Measurements from ENCODE around the gene GARIN3.

The GARIN3 gene

DNA sequence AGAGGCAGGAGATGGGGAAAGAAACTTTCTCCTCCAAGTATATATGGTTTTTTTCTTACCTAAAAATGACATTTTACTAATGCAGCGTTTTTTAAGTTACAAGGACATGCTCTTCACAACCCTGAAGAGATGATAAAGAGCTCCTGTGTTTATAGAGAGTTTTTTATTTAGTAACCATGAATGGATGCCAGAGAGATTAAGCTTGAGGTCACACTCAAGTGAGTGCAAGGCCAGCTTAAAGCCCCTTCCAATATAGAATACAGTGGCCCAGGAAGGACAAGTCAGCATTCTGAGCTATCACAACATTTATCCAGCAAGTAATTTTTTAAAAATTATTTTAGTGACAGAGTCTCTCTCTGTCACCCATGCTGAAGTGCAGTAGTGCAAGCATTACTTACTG lies 50.6 kb downstream of the GARIN3 start:
- H3K27ac ChIP-seq (ENCODE audit: extremely low read depth, low read depth, low read length): no peak overlapping the region
- H3K4me1 ChIP-seq (ENCODE audit: control insufficient read depth, insufficient read depth, low read length): no peaks in the 10 kb centered on the region
- H3K9me3 ChIP-seq (ENCODE audit: control insufficient read depth, insufficient read depth, low read depth, low read length): no peaks in the 10 kb centered on the region
- ChIA-PET CTCF (interaction anchor here (0.5 to 1.3 kb wide), 3 partner anchors 22 to 34 kb away, joined by 3 to 5 read pairs (median 5); no protein-coding TSS in a partner anchor), POLR2A (no interaction called here)
- TF ChIP-seq HOXA7 (CRISPR knock-in tag; IDR thresholded peaks at IDR 0.05; ENCODE audit: borderline replicate concordance) (no peak), ZNF223 (tag by site-specific recombination; IDR thresholded peaks at IDR 0.05) (no peak), ZNF785 (tag by site-specific recombination; IDR thresholded peaks at IDR 0.05) (no peak), ZNF292 (tag by site-specific recombination; IDR thresholded peaks at IDR 0.05; ENCODE audit: borderline replicate concordance, low read depth) (no peak)
- no peaks in the 10 kb centered on the region for H3K36me3 ChIP-seq (ENCODE audit: control insufficient read depth in 2 of 2, insufficient read depth in 1 of 2, low read length in 2 of 2)
- H3K4me3 ChIP-seq (ENCODE audit: low read depth, low read length): no peak overlapping the region

DNA sequence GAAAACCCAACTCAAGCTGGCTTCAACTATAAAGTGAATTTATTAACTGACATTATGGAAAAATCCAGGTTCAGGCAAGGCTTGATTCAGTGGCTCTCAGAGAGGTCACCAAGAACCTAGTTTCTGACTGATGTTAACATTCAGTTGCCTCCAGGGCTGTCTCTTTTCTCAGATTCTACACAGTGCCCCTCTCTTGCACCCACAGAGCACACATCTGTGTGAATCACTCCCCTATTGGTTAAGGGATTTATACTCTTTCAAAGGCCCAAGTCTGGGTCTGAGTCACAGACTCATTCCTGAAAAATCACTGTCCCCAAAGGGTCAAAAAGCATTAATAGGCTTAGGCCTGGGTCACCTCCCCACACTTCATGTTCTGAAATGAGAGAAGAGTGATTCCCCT lies 51.1 kb downstream of the GARIN3 start:
- no peaks in the 10 kb centered on the region for H3K36me3 ChIP-seq (ENCODE audit: control insufficient read depth in 2 of 2, insufficient read depth in 1 of 2, low read length in 2 of 2)

DNA sequence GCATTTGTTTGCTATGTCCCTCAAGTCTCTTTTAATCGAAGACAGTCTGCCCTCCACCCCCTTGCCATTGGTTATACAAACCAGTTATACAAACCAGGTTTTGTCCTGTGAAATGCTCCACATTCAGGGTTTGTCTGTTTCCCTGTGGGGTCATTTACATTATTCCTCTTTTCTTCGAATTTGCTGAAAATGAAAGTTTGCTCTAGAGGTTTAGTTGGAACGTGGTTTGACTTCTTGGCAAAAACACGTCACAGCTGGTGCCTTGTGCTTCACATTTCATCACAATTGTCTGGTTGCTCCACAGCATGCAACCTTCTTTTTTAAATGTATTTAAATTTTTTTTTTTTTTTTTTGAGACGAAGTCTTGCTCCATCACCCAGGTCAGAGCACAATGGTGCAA lies 53.1 kb downstream of the GARIN3 start:
- POLR2A ChIA-PET: no interaction called here
- CTCF ChIA-PET: no interaction called here
- no peaks in the 10 kb centered on the region for H3K9me3 ChIP-seq (ENCODE audit: control insufficient read depth, insufficient read depth, low read depth, low read length)
- no peaks in the 10 kb centered on the region for H3K4me1 ChIP-seq (ENCODE audit: control insufficient read depth, insufficient read depth, low read length)
- TF ChIP-seq, protein P1, sequence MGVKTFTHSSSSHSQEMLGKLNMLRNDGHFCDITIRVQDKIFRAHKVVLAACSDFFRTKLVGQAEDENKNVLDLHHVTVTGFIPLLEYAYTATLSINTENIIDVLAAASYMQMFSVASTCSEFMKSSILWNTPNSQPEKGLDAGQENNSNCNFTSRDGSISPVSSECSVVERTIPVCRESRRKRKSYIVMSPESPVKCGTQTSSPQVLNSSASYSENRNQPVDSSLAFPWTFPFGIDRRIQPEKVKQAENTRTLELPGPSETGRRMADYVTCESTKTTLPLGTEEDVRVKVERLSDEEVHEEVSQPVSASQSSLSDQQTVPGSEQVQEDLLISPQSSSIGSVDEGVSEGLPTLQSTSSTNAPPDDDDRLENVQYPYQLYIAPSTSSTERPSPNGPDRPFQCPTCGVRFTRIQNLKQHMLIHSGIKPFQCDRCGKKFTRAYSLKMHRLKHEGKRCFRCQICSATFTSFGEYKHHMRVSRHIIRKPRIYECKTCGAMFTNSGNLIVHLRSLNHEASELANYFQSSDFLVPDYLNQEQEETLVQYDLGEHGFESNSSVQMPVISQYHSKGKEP (tag by site-specific recombination; IDR thresholded peaks at IDR 0.05): no peak
- no peak for TF ChIP-seq ZNF629 (tag by site-specific recombination; IDR thresholded peaks at IDR 0.05)
- TF ChIP-seq, protein P2, sequence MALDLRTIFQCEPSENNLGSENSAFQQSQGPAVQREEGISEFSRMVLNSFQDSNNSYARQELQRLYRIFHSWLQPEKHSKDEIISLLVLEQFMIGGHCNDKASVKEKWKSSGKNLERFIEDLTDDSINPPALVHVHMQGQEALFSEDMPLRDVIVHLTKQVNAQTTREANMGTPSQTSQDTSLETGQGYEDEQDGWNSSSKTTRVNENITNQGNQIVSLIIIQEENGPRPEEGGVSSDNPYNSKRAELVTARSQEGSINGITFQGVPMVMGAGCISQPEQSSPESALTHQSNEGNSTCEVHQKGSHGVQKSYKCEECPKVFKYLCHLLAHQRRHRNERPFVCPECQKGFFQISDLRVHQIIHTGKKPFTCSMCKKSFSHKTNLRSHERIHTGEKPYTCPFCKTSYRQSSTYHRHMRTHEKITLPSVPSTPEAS (tag by site-specific recombination; IDR thresholded peaks at IDR 0.05): no peak
- no peak for TF ChIP-seq ZNF274 (IDR thresholded peaks at IDR 0.05; ENCODE audit: low read length)
- TF ChIP-seq ZNF274 (tag by site-specific recombination; IDR thresholded peaks at IDR 0.05; ENCODE audit: borderline replicate concordance): no peak
- TF ChIP-seq, protein P3, sequence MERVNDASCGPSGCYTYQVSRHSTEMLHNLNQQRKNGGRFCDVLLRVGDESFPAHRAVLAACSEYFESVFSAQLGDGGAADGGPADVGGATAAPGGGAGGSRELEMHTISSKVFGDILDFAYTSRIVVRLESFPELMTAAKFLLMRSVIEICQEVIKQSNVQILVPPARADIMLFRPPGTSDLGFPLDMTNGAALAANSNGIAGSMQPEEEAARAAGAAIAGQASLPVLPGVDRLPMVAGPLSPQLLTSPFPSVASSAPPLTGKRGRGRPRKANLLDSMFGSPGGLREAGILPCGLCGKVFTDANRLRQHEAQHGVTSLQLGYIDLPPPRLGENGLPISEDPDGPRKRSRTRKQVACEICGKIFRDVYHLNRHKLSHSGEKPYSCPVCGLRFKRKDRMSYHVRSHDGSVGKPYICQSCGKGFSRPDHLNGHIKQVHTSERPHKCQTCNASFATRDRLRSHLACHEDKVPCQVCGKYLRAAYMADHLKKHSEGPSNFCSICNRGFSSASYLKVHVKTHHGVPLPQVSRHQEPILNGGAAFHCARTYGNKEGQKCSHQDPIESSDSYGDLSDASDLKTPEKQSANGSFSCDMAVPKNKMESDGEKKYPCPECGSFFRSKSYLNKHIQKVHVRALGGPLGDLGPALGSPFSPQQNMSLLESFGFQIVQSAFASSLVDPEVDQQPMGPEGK (tag by site-specific recombination; IDR thresholded peaks at IDR 0.05): no peak
- TF ChIP-seq ZNF114 (tag by site-specific recombination; IDR thresholded peaks at IDR 0.05): no peak
- no peak for TF ChIP-seq ZNF202 (tag by site-specific recombination; IDR thresholded peaks at IDR 0.05; ENCODE audit: borderline replicate concordance)
- no peak overlapping the region for H3K27ac ChIP-seq (ENCODE audit: extremely low read depth, low read depth, low read length)
- H3K36me3 ChIP-seq (ENCODE audit: control insufficient read depth in 2 of 2, insufficient read depth in 1 of 2, low read length in 2 of 2): no peaks in the 10 kb centered on the region
- H3K4me3 ChIP-seq (ENCODE audit: low read depth, low read length): no peak overlapping the region

More for the DNA sequence above, 51.1 kb downstream of the GARIN3 start:
- H3K9me3 ChIP-seq (ENCODE audit: control insufficient read depth, insufficient read depth, low read depth, low read length): no peaks in the 10 kb centered on the region
- CTCF ChIA-PET: interaction anchor here (1.3 to 1.5 kb wide), 2 partner anchors 11 to 34 kb away, joined by 5 read pairs; no protein-coding TSS in a partner anchor
- TF ChIP-seq, protein P4, sequence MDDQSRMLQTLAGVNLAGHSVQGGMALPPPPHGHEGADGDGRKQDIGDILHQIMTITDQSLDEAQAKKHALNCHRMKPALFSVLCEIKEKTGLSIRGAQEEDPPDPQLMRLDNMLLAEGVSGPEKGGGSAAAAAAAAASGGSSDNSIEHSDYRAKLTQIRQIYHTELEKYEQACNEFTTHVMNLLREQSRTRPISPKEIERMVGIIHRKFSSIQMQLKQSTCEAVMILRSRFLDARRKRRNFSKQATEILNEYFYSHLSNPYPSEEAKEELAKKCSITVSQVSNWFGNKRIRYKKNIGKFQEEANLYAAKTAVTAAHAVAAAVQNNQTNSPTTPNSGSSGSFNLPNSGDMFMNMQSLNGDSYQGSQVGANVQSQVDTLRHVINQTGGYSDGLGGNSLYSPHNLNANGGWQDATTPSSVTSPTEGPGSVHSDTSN (CRISPR knock-in tag; IDR thresholded peaks at IDR 0.05): no peak
- TF ChIP-seq ZNF785 (tag by site-specific recombination; IDR thresholded peaks at IDR 0.05) (no peak), ZNF416 (tag by site-specific recombination; IDR thresholded peaks at IDR 0.05) (no peak), ZFP3 (tag by site-specific recombination; IDR thresholded peaks at IDR 0.05; ENCODE audit: low read depth) (no peak), ZNF350 (tag by site-specific recombination; IDR thresholded peaks at IDR 0.05) (no peak), ZNF707 (tag by site-specific recombination; IDR thresholded peaks at IDR 0.05) (no peak), ZNF747 (tag by site-specific recombination; IDR thresholded peaks at IDR 0.05) (no peak), GLI4 (tag by site-specific recombination; IDR thresholded peaks at IDR 0.05) (no peak), ZNF114 (tag by site-specific recombination; IDR thresholded peaks at IDR 0.05) (no peak), ZBTB21 (tag by site-specific recombination; IDR thresholded peaks at IDR 0.05) (no peak), ZNF624 (tag by site-specific recombination; IDR thresholded peaks at IDR 0.05) (no peak)
- POLR2A ChIA-PET: no interaction called here
- H3K4me3 ChIP-seq (ENCODE audit: low read depth, low read length): no peak overlapping the region
- no peaks in the 10 kb centered on the region for H3K4me1 ChIP-seq (ENCODE audit: control insufficient read depth, insufficient read depth, low read length)
- H3K27ac ChIP-seq (ENCODE audit: extremely low read depth, low read depth, low read length): no peak overlapping the region

Measured in HEK293 (cell line).